ENCODE results near the gene SPEF2.

- TF ChIP-seq CTCF (IDR thresholded peaks at IDR 0.05; ENCODE audit: low read depth, low read length, poor library complexity, severe bottlenecking) (no peak), EZH2phosphoT487 (IDR thresholded peaks at IDR 0.05; ENCODE audit: borderline replicate concordance, low read length) (no peak)
Measured at GRCh38 chr5:35755966-35756365, 138.3 kb downstream of the SPEF2 start.

Data from DOHH2 (cell line).